Body of pancreas (tissue), 4 donors: ENCODE results near the gene C3orf38. TPM values are rescaled to one million over a fixed set of nuclear protein-coding genes. Genes with fewer than 3 reads are reported as not detected.
"Not testable (repeated sequence)": the region's sequence is repeated elsewhere in the genome, so short reads cannot be mapped to it uniquely, and the experiment has no call there.

Source experiments
- ATAC-seq: fragments of 150-250 bp; one replicate; pipeline ENCODE4 v1.9.1; 2016
- DNase-seq, 4 donors: peaks; one replicate each; pipeline ENCODE4 v3.0.0-alpha.2; 2019
- H3K27ac ChIP-seq, 4 donors: fragments of 200-600 bp; sonication (generic); 1 replicate in 3 of 4; 2 replicates in 1 of 4; pipeline versions ENCODE4 v1.5.1 to v1.6.1; 2016 to 2019; ENCODE audit warnings: mild to moderate bottlenecking in 1 of 4, mixed read lengths in 1 of 4, moderate library complexity in 1 of 4
- H3K27me3 ChIP-seq, 2 donors: fragments of 200-600 bp; sonication (generic); one replicate each; pipeline ENCODE4 v1.6.0; 2016; ENCODE audit warnings: mild to moderate bottlenecking in 1 of 2
- H3K36me3 ChIP-seq, 2 donors: fragments of 200-600 bp; sonication (generic); replicated peaks in 1 of 2; 2 replicates each; pipeline ENCODE4 v1.5.1; 2016; ENCODE audit warnings: low read depth in 2 of 2; ENCODE audit not compliant: insufficient read depth in 1 of 2
- H3K4me1 ChIP-seq: fragments of 200-600 bp; sonication (generic); one replicate; pipeline ENCODE4 v1.6.0; 2016
- H3K4me3 ChIP-seq, 2 donors: fragments of 200-600 bp; sonication (generic); 1 replicate in 1 of 2; 2 replicates in 1 of 2; pipeline ENCODE4 v1.5.1; 2016 to 2019
- H3K9me3 ChIP-seq, 3 donors: fragments of 200-600 bp; sonication (generic); 1 replicate in 2 of 3; 2 replicates in 1 of 3; pipeline ENCODE4 v1.5.1; 2016
- CTCF ChIP-seq, 7 experiments: fragments of 450-650 bp in 4 of 7; fragments of 200-600 bp in 3 of 7; sonication (generic) in 3 of 7; IDR thresholded peaks; one replicate each; pipeline ENCODE4 v1.5.1; 2016 to 2019; ENCODE audit warnings: antibody characterized with exemption in 7 of 7
- POLR2A ChIP-seq, 3 donors: fragments of 450-650 bp; IDR thresholded peaks; one replicate each; pipeline ENCODE4 v1.6.1; 2016; ENCODE audit warnings: antibody characterized with exemption in 3 of 3, mild to moderate bottlenecking in 2 of 3
- WGBS, 2 donors: methylation state at CpG; one replicate each; pipeline ENCODE4 v1.1.5; 2017; 5-methylcytosine and 5-hydroxymethylcytosine counted together
- intact Hi-C: fragments of 100-400 bp; cut with DNase I; formaldehyde crosslinking; loops from one replicate; pipeline ENCODE4 v1.15.1; 2023
- total RNA-seq, 2 donors: library from RNA; depleted of rRNA; stranded (reverse); fragments of >200 nt; gene quantifications; one replicate each; pipeline ENCODE4 v1.1.0, GENCODE V29; 2016

C3orf38 gene
- total RNA-seq, 2 donors from 2014 or later, result 9.6 to 10.6 TPM

- H3K9me3 ChIP-seq, result no peaks in the 10 kb centered on the region
- no peaks in the 10 kb centered on the region for H3K27me3 ChIP-seq
- no peak overlapping the region for H3K27ac ChIP-seq
- no peaks in the 10 kb centered on the region for H3K4me1 ChIP-seq
- WGBS, 2 donors, result 35 to 36% methylated on average over 5 of the region's 5 CpGs
- intact Hi-C loops, result no loop called here
- H3K4me3 ChIP-seq, result no peak overlapping the region
- H3K36me3 ChIP-seq, result no peaks in the 10 kb centered on the region
- peak; percentile 39 to 70 (median 64) for TF ChIP-seq CTCF (IDR thresholded peaks at IDR 0.05)
- no peak for TF ChIP-seq POLR2A (IDR thresholded peaks at IDR 0.05)
- DNase-seq (peak; percentile 58 to 78 (median 68)), ATAC-seq (peak; percentile 81)
Measured at GRCh38 chr3:88113311-88114162, 36.2 kb upstream of the C3orf38 start.

GRCh38 chr3:88114878-88115549, 34.7 kb upstream of the C3orf38 start:
- no peaks in the 10 kb centered on the region for H3K27me3 ChIP-seq
- H3K27ac ChIP-seq, result no peak overlapping the region
- WGBS, 2 donors, result 87 to 97% methylated on average over 3 of the region's 3 CpGs
- no peak overlapping the region for H3K4me3 ChIP-seq
- ATAC-seq, result no peak
- no peaks in the 10 kb centered on the region for H3K4me1 ChIP-seq
- intact Hi-C loops, result no loop called here
- DNase-seq, result no peak
- no peaks in the 10 kb centered on the region for H3K36me3 ChIP-seq
- no peaks in the 10 kb centered on the region for H3K9me3 ChIP-seq
- no peak for TF ChIP-seq POLR2A (IDR thresholded peaks at IDR 0.05)
- TF ChIP-seq CTCF (IDR thresholded peaks at IDR 0.05), result no peak

- Histone ChIP-seq H3K27me3 (no peaks in the 10 kb centered on the region), H3K4me3 (no peak overlapping the region), H3K4me1 (no peaks in the 10 kb centered on the region), H3K36me3 (no peaks in the 10 kb centered on the region), H3K9me3 (no peaks in the 10 kb centered on the region), H3K27ac (no peak overlapping the region)
- intact Hi-C loops, result no loop called here
- TF ChIP-seq POLR2A (IDR thresholded peaks at IDR 0.05) (no peak), CTCF (IDR thresholded peaks at IDR 0.05) (no peak)
- 0 to 14% methylated on average over 1 of the region's 1 CpG for WGBS, 2 donors
- ATAC-seq (no peak), DNase-seq (no peak)
Measured at GRCh38 chr3:88117683-88118082, 32.1 kb upstream of the C3orf38 start.

GRCh38 chr3:88118603-88119002, 31.2 kb upstream of the C3orf38 start:
- H3K9me3 ChIP-seq, H3K4me3 ChIP-seq, H3K4me1 ChIP-seq, H3K36me3 ChIP-seq, intact Hi-C loops, H3K27me3 ChIP-seq, DNase-seq, ATAC-seq, H3K27ac ChIP-seq: not testable (repeated sequence)
- WGBS, 2 donors, result 97 to 100% methylated on average over 1 of the region's 2 CpGs

- Histone ChIP-seq H3K36me3 (no peaks in the 10 kb centered on the region), H3K4me1 (no peaks in the 10 kb centered on the region), H3K9me3 (no peaks in the 10 kb centered on the region), H3K27me3 (no peaks in the 10 kb centered on the region), H3K4me3 (no peak overlapping the region), H3K27ac (no peak overlapping the region)
- intact Hi-C loops, result no loop called here
- WGBS, 2 donors, result 88 to 100% methylated on average over 1 of the region's 1 CpG
- no peak for TF ChIP-seq POLR2A (IDR thresholded peaks at IDR 0.05)
- no peak for TF ChIP-seq CTCF (IDR thresholded peaks at IDR 0.05)
- ATAC-seq (no peak), DNase-seq (no peak)
Measured at GRCh38 chr3:88123526-88123925, 26.2 kb upstream of the C3orf38 start.
